ENCODE measurements around the gene CRYBB3. TPM values are rescaled to one million over a fixed set of nuclear protein-coding genes. Genes with fewer than 3 reads are reported as not detected.

Gene CRYBB3
- total RNA-seq, 1 experiment from 2014 or later: 0.39 TPM

GRCh38 chr22:25219948-25220442, 20.3 kb downstream of the CRYBB3 start:
- H3K9me3 Mint-ChIP-seq: peaks cover 5 to 7% of the 10 kb centered on the region in 2 experiments; a peak in 3 of 5 replicates
- Histone ChIP-seq H2AK5ac (ENCODE audit: insufficient read length, low read length) (no peak overlapping the region), H4K8ac (replicated peaks; ENCODE audit: insufficient read length, low read depth, low read length) (no peak overlapping the region), H2BK5ac (ENCODE audit: insufficient read length, low read length) (no peak overlapping the region), H4K5ac (ENCODE audit: insufficient read length, low read depth, low read length) (no peak overlapping the region), H3K56ac (ENCODE audit: insufficient read length, low read depth, low read length) (no peak overlapping the region), H3K79me1 (ENCODE audit: insufficient read depth, low read depth, low read length, poor library complexity, severe bottlenecking) (no peaks in the 10 kb centered on the region), H2BK12ac (ENCODE audit: insufficient read length, low read depth, low read length) (no peak overlapping the region), H3K23me2 (ENCODE audit: insufficient read length, low read depth, low read length, poor library complexity, severe bottlenecking) (no peaks in the 10 kb centered on the region), H4K20me1 (ENCODE audit: control insufficient read depth, insufficient read depth, insufficient read length) (no peaks in the 10 kb centered on the region), H3T11ph (ENCODE audit: low read length) (no peak overlapping the region), H2AFZ (ENCODE audit: low read length) (no peak overlapping the region), H3K4ac (ENCODE audit: low read depth, low read length) (no peak overlapping the region), H3K9ac (ENCODE audit: extremely low read depth, insufficient read length, low read length) (no peak overlapping the region), H3K27me3 (ENCODE audit: insufficient read depth, low read length) (no peaks in the 10 kb centered on the region), H4K91ac (ENCODE audit: insufficient read length, low read depth, low read length) (no peak overlapping the region), H3K23ac (ENCODE audit: insufficient read length, low read depth, low read length) (no peak overlapping the region), H3K27ac (ENCODE audit: insufficient read length, low read depth, low read length) (no peak overlapping the region), H2BK20ac (ENCODE audit: low read depth, low read length, poor library complexity, severe bottlenecking) (no peak overlapping the region), H3K9me3 (ENCODE audit: control insufficient read depth, low read depth, low read length) (no peaks in the 10 kb centered on the region), H3K4me1 (ENCODE audit: insufficient read depth, low read length) (no peaks in the 10 kb centered on the region), H3K79me2 (ENCODE audit: insufficient read depth, low read length) (no peaks in the 10 kb centered on the region), H3K14ac (ENCODE audit: insufficient read depth, low read length) (no peak overlapping the region), H3K4me2 (ENCODE audit: insufficient read depth, insufficient read length, low read length) (no peak overlapping the region), H2BK120ac (ENCODE audit: low read depth, low read length, poor library complexity, severe bottlenecking) (no peak overlapping the region), H3K18ac (ENCODE audit: insufficient read length, low read depth, low read length) (no peak overlapping the region), H2BK15ac (ENCODE audit: low read depth, low read length) (no peak overlapping the region)
- WGBS (ENCODE audit: extremely low coverage, insufficient read length, low lambda C conversion rate): no CpG with 5 or more reads among the region's 4 CpGs
- H3K4me1 Mint-ChIP-seq: 0 out of 4 replicates have a peak, but pooled peaks cover 0 to 4% of the 10 kb centered on the region in 2 experiments
- no peak overlapping the region for H3K27ac Mint-ChIP-seq
- peaks cover 33% of the 10 kb centered on the region for H3K27me3 Mint-ChIP-seq (ENCODE audit: low read depth)
- DNase-seq: no peak
- TF ChIP-seq CTCF (conservative IDR thresholded peaks at IDR 0.05): no peak
- peaks cover 0 to 2% (median 2%) of the 10 kb centered on the region in 3 experiments; a peak in 3 of 7 replicates for H3K36me3 Mint-ChIP-seq (ENCODE audit: insufficient read depth in 1 of 3, low read depth in 3 of 3)
- H3K4me3 Mint-ChIP-seq: no peak overlapping the region

Measured in H9 (cell line).